Activated naive CD8-positive, alpha-beta T cell (primary cell): Measurements from ENCODE around the gene ZNF285.
"Not testable (repeated sequence)": the region's sequence is repeated elsewhere in the genome, so short reads cannot be mapped to it uniquely, and the experiment has no call there.

ENCODE experiments used
- H3K27ac Mint-ChIP-seq: one replicate; pipeline ENCODE4 v1.8.0; 2021; ENCODE audit warnings: mixed read lengths
- H3K27me3 Mint-ChIP-seq: one replicate; pipeline ENCODE4 v1.8.0; 2021; ENCODE audit warnings: mixed read lengths
- H3K36me3 Mint-ChIP-seq: one replicate; pipeline ENCODE4 v1.8.0; 2021; ENCODE audit warnings: mixed read lengths
- H3K4me1 Mint-ChIP-seq: one replicate; pipeline ENCODE4 v1.8.0; 2021; ENCODE audit warnings: low read depth, mixed read lengths
- H3K4me3 Mint-ChIP-seq: one replicate; pipeline ENCODE4 v1.8.0; 2021; ENCODE audit warnings: mild to moderate bottlenecking, mixed read lengths
- H3K9me3 Mint-ChIP-seq: one replicate; pipeline ENCODE4 v1.8.0; 2021; ENCODE audit warnings: low read depth, mixed read lengths

The ZNF285 gene

DNA sequence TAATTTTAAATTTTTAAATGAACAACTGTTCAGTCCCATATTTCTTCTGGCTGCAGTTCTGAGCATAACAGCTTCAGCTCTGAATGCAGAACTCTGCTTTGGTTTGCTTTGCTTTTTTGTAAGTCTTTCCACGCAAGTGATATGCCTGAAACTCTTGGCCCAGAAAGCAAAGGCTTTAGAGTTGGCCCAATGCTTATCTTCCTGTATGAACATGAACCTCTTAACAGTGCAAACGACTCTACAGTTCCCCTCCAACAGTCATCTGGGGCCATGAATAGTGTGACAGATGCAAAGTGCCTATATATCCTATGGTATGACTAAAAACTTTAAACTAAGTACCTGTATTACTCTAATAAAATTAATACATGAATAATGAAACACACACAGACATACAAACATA lies 59.6 kb downstream of the ZNF285 start:
- peaks cover 29% of the 10 kb centered on the region for H3K9me3 Mint-ChIP-seq
- H3K4me1 Mint-ChIP-seq: no peaks in the 10 kb centered on the region
- H3K27ac Mint-ChIP-seq: no peak overlapping the region
- no peak overlapping the region for H3K4me3 Mint-ChIP-seq
- H3K36me3 Mint-ChIP-seq: peaks cover 10% of the 10 kb centered on the region
- no peaks in the 10 kb centered on the region for H3K27me3 Mint-ChIP-seq

DNA sequence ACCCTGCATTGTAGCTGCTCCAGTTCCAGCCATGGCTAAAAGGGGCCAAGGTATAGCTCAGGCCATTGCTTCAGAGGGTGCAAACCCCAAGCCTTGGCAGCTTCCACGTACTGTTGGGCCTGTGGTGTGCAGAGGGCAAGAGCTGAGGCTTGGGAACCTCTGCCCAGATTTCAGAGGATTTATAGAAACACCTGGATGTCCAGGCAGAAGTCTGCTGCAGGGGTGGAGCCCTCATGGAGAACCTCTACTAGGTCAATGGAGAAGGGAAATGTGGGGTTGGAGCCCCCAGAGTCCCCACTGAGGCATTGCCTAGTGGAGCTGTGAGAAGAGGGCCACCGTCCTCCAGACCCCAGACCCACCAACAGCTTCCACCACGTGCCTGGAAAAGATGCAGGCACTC lies 66.8 kb downstream of the ZNF285 start:
- H3K4me3 Mint-ChIP-seq, H3K27ac Mint-ChIP-seq, H3K4me1 Mint-ChIP-seq, H3K27me3 Mint-ChIP-seq: not testable (repeated sequence)
- H3K9me3 Mint-ChIP-seq: peaks cover 37% of the 10 kb centered on the region
- peaks cover 23% of the 10 kb centered on the region for H3K36me3 Mint-ChIP-seq
